ENCODE measurements around the gene MYOM1.

- TF ChIP-seq CTCF (IDR thresholded peaks at IDR 0.05) (no peak), POLR2AphosphoS5 (IDR thresholded peaks at IDR 0.05) (no peak), POLR2A (IDR thresholded peaks at IDR 0.05) (no peak)
Measured at GRCh38 chr18:3040881-3041280, 178.9 kb downstream of the MYOM1 start.
